ENCODE measurements around the gene USHBP1.

Gene USHBP1

DNA sequence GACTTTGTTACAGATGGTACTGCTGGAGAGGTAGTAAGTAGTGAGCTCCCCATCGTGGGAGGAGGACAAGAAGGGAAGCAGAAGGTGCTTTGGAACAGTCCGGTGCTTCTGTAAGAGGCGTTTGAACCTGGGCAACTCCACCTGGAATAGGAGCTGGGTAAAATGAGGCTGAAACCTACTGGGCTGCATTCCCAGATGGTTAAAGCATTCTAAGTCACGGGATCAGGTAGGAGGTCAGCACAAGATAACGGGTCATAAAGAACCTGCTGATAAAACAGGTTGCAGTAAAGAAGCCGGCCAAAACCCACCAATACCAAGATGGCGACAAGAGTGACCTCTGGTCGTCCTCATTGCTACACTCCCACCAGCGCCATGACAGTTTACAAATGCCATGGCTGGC is 22.2 kb upstream of the USHBP1 start:
- no peak for DNase-seq (ENCODE audit: low read depth in 1 of 2, low spot score in 1 of 2)
- H3K27ac ChIP-seq (replicated peaks): no peak overlapping the region
- TF ChIP-seq, protein P1, sequence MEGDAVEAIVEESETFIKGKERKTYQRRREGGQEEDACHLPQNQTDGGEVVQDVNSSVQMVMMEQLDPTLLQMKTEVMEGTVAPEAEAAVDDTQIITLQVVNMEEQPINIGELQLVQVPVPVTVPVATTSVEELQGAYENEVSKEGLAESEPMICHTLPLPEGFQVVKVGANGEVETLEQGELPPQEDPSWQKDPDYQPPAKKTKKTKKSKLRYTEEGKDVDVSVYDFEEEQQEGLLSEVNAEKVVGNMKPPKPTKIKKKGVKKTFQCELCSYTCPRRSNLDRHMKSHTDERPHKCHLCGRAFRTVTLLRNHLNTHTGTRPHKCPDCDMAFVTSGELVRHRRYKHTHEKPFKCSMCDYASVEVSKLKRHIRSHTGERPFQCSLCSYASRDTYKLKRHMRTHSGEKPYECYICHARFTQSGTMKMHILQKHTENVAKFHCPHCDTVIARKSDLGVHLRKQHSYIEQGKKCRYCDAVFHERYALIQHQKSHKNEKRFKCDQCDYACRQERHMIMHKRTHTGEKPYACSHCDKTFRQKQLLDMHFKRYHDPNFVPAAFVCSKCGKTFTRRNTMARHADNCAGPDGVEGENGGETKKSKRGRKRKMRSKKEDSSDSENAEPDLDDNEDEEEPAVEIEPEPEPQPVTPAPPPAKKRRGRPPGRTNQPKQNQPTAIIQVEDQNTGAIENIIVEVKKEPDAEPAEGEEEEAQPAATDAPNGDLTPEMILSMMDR (IDR thresholded peaks at IDR 0.05; ENCODE audit: insufficient read depth, low read length): no peak
- TF ChIP-seq SPI1 (IDR thresholded peaks at IDR 0.05; ENCODE audit: borderline replicate concordance, low read depth) (no peak), POLR2AphosphoS5 (IDR thresholded peaks at IDR 0.05; ENCODE audit: low read depth) (0 out of 2 replicates have a peak, but pooled peaks have one; percentile 11)
- H3K4me3 ChIP-seq (replicated peaks; ENCODE audit: insufficient read depth, low read length): no peak overlapping the region
- no peaks in the 10 kb centered on the region for H3K27me3 ChIP-seq (ENCODE audit: insufficient read depth, poor library complexity, severe bottlenecking)

DNA sequence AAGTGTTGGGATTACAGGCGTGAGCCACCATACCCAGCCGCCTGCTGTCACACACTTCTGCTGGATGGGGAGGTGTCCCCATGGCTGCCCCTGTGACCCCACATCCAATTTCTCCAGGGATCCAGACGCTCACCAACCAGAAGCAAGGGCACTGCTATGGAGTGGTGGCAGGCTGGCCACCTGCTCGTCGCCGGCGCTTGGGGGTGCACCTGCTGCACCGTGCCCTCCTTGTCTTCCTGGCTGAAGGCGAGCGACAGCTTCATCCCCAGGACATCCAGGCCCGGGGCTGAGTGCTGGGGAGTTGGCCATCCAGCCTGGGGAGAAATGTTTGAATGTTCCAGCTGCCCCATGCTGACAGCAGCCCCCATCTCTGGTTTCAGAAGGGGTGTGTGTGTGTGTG is 21.7 kb upstream of the USHBP1 start:
- H3K27ac ChIP-seq (replicated peaks): no peak overlapping the region
- no peak for DNase-seq (ENCODE audit: low read depth in 1 of 2, low spot score in 1 of 2)
- H3K4me3 ChIP-seq (replicated peaks; ENCODE audit: insufficient read depth, low read length): no peak overlapping the region
- no peaks in the 10 kb centered on the region for H3K27me3 ChIP-seq (ENCODE audit: insufficient read depth, poor library complexity, severe bottlenecking)
- TF ChIP-seq POLR2AphosphoS5 (IDR thresholded peaks at IDR 0.05; ENCODE audit: low read depth): no peak

DNA sequence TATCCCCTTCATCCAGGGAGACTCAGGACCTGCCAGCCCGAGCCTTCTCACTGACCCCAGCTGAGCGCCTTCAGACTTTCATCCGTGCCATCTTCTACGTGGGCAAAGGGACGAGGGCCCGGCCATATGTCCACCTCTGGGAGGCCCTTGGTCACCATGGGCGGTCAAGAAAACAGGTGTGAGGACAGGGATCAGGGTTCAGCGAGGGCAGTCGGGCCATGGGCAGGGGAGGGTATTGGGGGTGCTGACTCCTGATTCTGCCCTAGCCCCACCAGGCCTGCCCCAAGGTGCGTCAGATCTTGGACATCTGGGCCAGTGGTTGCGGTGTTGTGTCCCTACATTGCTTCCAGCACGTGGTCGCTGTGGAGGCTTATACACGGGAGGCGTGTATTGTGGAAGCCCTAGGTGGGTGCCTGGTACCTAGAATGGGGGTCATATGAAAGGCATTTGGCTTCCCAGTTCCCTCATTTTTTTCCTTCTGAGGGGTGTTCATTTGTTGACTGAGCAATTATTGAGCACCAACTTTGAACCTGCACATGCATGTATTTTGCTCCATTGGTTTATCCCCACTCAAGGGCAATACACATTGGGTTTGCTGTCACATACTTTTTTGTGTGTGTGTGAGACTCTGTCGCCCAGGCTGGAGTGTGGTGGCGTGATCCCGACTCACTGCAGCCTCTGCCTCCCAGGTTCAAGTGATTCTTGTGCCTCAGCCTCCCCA is 21.0 kb upstream of the USHBP1 start:
- Histone ChIP-seq H3K4me3 (replicated peaks; ENCODE audit: insufficient read depth, low read length) (no peak overlapping the region), H3K27ac (replicated peaks) (no peak overlapping the region), H3K27me3 (ENCODE audit: insufficient read depth, poor library complexity, severe bottlenecking) (no peaks in the 10 kb centered on the region)
- TF ChIP-seq GABPA (IDR thresholded peaks at IDR 0.05; ENCODE audit: low read depth): no peak
- TF ChIP-seq, protein P1 (IDR thresholded peaks at IDR 0.05; ENCODE audit: insufficient read depth, low read length): no peak
- no peak for TF ChIP-seq POLR2AphosphoS5 (IDR thresholded peaks at IDR 0.05; ENCODE audit: low read depth)
- TF ChIP-seq, protein P2, sequence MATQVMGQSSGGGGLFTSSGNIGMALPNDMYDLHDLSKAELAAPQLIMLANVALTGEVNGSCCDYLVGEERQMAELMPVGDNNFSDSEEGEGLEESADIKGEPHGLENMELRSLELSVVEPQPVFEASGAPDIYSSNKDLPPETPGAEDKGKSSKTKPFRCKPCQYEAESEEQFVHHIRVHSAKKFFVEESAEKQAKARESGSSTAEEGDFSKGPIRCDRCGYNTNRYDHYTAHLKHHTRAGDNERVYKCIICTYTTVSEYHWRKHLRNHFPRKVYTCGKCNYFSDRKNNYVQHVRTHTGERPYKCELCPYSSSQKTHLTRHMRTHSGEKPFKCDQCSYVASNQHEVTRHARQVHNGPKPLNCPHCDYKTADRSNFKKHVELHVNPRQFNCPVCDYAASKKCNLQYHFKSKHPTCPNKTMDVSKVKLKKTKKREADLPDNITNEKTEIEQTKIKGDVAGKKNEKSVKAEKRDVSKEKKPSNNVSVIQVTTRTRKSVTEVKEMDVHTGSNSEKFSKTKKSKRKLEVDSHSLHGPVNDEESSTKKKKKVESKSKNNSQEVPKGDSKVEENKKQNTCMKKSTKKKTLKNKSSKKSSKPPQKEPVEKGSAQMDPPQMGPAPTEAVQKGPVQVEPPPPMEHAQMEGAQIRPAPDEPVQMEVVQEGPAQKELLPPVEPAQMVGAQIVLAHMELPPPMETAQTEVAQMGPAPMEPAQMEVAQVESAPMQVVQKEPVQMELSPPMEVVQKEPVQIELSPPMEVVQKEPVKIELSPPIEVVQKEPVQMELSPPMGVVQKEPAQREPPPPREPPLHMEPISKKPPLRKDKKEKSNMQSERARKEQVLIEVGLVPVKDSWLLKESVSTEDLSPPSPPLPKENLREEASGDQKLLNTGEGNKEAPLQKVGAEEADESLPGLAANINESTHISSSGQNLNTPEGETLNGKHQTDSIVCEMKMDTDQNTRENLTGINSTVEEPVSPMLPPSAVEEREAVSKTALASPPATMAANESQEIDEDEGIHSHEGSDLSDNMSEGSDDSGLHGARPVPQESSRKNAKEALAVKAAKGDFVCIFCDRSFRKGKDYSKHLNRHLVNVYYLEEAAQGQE (IDR thresholded peaks at IDR 0.05; ENCODE audit: insufficient replicate concordance, low read depth): no peak
- TF ChIP-seq SPI1 (IDR thresholded peaks at IDR 0.05; ENCODE audit: borderline replicate concordance, low read depth): no peak
- DNase-seq (ENCODE audit: low read depth in 1 of 2, low spot score in 1 of 2): no peak

DNA sequence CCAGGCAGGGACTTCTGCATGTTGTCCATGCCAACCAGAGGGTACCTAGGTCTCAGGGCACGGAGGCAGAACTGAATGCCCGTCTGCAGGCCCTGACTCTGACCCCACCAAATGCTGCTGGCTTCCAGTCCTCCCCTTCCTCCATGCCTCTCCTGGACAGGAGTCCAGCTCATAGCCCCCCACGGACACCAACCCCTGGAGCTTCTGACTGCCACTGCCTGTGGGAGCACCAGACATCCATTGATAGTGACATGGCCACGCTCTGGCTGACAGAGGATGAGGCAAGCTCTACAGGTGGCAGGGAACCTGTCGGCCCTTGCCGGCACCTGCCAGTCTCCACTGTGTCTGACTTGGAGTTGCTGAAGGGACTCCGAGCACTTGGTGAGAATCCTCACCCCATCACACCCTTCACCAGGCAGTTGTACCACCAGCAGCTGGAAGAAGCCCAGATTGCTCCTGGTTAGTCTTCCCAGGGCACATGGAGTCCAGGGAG is 19.0 kb upstream of the USHBP1 start:
- DNase-seq (ENCODE audit: low read depth in 1 of 2, low spot score in 1 of 2): no peak
- TF ChIP-seq SPI1 (IDR thresholded peaks at IDR 0.05; ENCODE audit: borderline replicate concordance, low read depth): no peak
- no peak for TF ChIP-seq POLR2AphosphoS5 (IDR thresholded peaks at IDR 0.05; ENCODE audit: low read depth)
- TF ChIP-seq GABPA (IDR thresholded peaks at IDR 0.05; ENCODE audit: low read depth): no peak
- TF ChIP-seq, protein P1 (IDR thresholded peaks at IDR 0.05; ENCODE audit: insufficient read depth, low read length): no peak
- TF ChIP-seq, protein P2 (IDR thresholded peaks at IDR 0.05; ENCODE audit: insufficient replicate concordance, low read depth): no peak
- H3K4me3 ChIP-seq (replicated peaks; ENCODE audit: insufficient read depth, low read length): no peak overlapping the region
- no peak overlapping the region for H3K27ac ChIP-seq (replicated peaks)
- no peaks in the 10 kb centered on the region for H3K27me3 ChIP-seq (ENCODE audit: insufficient read depth, poor library complexity, severe bottlenecking)

All from HL-60 (cell line).